Stimulated activated CD4-positive, alpha-beta T cell treated with anti-CD3 and anti-CD28 coated beads, Interleukin-15, amount 100 ng/mL, for 48 hours (primary cell): ENCODE measurements around the gene SH3RF3.

ENCODE experiments used
- DNase-seq, 2 donors: peaks; one replicate each; pipeline ENCODE4 v3.0.0-alpha.2; 2020; ENCODE audit warnings: low read depth in 2 of 2

SH3RF3 gene

DNA sequence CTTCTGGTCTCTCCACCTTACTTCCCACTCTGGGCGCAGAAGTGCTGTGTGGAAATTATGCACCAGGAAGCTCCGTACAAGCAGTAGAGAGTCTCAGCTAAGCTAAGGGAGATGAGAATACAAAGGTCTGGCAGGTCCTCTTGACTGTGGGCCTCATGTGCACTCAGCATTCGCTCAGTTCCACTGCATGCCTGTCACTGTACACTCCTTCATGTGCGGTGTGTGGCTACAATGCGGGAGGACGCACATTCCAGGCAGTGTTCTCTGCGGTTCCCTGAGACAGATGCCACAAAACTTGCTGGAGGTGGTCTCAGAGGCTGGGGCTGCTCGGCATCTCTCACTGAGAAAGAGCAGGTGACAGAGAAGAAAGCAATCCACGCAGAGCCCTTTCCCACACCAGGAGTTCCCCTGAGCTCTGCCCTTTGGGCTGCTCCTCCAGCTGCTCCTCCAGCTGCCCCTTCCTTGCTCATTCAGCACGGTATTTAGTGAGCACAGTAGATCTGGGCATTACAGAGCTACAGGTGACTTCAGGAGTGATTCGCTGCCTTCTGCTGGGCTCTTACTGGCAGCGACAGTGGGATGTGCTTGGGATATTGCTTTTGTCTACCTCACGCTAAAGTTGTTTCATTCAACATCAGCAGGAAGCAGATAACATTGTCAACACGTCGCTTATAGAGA lies 176.6 kb downstream of the SH3RF3 start:
- no peak for DNase-seq

DNA sequence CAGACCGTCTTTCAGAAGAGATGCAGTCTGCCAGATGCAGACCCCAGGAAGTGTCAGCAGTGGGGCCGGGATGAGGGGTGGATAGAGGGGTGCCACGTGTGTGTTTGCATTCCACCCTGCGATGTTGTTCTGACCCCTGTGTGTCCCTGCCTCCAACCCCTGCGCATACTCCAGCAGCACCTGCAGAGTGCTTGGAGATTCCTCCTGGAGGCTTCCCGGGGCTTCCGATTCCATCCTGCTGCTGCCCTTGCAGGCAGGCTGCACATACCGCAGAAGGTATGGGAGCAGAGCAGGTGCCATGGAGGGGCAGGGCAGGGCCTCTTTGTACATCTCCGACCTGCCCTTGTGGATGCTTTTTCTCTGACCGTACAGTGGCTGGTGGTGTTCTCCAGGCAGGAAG lies 177.2 kb downstream of the SH3RF3 start:
- DNase-seq = no peak

DNA sequence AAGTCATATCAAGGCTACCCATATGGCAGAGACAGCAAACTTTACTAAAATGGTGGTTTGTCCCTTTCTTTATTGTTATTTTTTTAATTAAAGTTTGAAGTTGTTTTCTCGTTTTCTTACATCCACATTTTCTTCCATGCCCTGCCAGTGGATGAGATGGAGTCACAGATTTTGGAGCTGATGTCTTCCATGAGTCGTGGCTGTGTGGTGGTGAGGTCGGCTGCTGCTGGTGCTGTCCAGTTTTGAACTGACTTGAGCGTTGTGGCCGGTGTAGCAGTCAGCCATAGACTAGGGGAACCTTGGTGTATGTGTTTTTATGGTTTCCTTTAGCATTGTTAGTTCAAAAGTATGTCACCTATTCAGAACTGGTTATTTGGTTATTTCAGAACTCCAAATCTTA lies 182.8 kb downstream of the SH3RF3 start:
- DNase-seq = no peak

DNA sequence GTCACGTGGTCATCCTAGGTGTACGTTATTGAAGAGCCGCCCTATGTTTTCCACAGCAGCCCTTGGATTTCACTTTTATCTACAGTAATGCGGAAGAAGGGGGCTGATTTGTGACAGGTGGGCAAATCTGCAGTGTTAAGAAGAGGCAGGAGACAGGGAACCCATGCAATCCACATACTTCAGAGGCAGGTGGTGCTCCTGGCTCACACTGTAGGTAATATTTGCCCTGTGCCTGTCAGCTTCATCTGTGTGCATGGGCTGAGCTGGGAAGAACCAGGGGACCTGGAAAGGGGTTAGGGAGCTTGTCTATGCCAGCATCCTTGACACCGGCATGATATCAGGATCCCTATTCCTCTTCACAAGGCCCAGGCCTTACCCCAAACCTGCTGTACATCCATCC lies 183.9 kb downstream of the SH3RF3 start:
- no peak for DNase-seq

DNA sequence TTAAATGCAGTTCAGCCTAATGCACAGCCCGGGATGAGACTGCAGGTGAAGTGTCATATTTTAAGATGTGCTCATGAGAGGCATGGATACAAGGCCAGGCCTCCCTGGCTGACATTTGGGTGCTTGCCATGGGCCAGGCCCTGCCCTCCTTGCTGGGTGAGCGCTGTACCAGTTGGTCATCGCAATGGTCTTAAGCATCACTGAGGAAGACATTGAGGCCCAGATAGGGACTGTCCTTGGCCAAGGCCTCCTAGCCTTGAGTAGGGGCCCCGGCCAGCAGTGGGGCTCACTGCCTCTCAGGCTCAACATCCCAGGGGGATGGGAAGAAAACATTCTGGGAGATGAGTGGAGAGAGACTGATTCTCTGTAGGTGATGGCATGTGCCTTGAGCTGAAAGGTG lies 184.3 kb downstream of the SH3RF3 start:
- DNase-seq = no peak

DNA sequence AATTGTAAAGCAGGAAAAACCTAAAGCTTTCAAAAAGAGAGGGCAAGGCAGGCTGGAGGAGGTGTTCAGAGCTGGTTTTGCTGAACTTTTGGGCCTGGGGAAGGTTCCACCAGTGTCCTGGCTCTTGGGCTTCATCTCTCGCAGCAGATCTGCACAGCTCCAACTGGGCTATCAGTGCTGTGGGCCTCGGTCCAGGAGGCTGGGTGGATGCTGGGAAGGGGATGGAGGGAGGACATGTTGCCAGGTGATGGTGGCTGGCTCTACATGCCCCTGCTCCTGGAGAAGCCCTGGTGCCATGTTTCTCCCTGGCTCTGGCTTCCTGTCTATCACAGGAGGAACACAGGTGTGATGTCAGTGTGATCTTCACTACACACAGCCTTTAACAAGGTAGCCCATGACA lies 187.1 kb downstream of the SH3RF3 start:
- DNase-seq = no peak

DNA sequence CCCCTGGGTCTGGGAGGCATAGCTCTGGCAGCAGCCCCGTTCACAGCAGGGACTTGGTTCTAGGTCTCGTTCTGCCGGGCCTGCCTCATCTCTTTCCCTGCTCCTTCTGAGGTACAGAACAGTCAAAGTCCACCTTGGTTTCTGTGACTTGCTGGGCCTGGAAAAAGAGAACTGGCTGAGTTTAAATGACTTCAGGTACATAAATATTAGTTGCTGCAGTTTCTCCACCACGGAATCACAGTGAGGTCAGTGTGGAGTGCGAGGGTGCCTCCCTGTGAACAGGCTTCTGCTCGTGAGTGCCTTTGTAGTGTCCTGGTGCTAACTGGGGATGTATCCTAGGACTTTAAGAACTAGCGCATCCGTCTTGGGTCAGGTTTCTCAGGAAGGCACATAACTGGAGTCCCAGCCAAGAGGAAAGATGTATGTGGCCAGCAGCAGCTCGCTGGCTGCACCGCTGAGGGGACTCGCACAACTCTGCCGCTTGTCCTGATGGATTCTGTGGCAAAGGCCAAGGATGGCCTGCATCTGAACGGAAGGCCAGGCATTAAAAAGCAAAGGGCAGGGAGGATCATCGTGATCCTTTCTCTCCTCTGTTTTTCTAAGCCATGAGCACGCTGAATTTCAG lies 188.6 kb downstream of the SH3RF3 start:
- DNase-seq = no peak

DNA sequence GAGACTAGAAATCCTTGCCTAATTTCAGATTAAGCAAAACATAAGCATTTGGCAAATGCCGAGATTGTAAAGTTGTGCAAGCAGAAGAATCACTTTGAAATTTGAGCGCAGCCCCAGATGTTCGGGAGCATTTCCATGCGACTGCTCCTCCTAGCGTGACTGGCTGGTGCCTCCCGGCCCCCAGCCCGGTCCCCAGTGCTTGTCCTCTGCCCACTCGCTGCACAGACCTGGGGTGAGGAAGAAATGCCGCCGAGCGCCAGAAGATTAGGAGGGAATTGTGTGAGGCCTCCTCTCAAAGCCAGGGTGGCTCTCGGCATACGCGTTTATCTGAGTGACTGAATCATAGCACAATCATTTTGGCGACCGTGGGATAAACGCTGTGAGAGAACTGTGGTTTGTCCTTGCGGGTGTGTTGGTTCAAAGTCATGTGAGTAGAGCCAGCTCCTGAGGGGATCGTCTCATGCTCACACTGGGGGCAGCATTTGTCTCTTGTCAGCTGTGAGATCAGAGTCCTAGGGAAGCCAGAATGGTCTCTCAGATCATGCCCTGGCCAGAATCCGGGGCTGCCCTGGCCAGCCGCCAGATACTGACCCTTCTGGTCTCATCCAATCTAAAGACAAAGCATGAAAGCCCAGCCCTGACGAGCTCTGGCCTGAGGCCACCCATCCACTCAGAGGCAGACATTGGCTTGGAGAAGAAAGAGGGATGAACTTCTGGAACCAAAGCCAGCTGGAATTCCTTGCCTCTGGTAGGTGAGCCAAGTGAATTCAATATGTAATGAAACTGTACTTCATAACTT lies 189.3 kb downstream of the SH3RF3 start:
- DNase-seq = no peak

DNA sequence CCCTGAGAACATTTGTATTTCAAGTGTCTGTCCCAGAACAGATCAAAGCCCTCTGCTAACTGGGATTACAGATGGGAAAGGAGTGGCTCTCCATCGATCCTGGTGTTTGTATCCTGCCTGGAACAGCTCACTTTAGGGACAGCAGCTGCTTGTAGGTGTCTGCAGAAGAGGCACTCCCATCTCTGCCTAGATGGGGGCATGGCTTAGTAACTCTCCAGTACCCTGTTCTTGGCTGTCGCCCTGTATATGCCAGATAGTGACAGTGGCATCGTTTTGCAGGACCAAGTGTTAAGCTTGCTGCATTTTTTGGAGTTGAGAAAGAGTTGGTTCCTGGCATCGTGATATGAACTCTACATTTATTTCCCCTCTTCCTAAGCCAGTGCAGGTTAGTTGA lies 189.9 kb downstream of the SH3RF3 start:
- DNase-seq = no peak

DNA sequence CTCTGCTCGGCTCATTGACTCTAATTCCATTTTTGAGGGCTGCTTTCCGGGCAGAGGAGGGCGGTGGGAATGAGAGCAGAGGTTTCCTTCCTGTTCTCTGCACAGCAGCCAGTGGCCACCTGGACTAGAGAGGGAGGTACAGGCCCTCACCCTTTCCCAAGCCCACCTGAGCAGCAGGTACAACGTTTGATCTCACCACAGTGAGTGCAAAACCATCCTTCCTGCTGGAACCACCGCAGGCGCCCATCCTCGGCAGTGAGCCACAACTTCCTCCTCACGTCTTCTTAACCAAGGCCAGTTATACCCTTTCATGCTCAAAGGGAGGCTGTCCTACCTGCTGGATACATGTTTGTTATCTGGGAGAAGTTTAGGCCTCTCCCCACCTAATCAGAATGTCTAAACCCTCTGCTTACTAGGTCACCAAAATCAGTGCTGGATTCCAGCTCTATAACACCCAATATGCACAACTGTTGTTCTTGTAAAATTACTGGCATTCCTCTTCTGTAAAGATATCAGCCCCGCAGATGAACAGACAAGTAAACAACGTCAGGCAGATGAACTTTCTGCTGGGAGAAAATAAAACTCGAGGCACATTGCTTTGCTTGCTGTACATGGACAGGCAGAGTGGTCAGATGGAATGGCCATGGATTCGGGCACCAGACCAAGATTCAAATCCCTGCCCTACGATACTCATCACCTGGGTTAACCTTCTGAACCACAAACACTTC lies 191.4 kb downstream of the SH3RF3 start:
- no peak for DNase-seq

DNA sequence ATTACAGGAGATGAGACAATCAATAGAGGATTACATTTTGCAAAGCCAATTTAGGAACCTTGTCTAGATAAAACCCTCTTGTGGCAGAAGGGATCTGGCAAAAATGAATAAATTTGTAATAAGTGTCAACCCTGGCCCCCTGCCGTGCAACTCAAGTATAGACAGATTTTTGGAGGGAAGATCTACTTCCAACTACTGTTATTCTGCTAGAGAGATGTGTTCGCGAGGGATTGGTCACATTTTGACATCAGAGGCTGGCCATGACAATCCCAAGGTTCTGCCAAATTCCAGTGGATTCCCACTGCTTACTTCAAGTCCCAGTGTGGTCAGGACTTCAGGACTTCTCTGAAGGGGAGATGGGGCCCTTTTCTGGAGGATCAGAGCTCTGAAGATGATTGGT lies 192.6 kb downstream of the SH3RF3 start:
- DNase-seq = no peak

DNA sequence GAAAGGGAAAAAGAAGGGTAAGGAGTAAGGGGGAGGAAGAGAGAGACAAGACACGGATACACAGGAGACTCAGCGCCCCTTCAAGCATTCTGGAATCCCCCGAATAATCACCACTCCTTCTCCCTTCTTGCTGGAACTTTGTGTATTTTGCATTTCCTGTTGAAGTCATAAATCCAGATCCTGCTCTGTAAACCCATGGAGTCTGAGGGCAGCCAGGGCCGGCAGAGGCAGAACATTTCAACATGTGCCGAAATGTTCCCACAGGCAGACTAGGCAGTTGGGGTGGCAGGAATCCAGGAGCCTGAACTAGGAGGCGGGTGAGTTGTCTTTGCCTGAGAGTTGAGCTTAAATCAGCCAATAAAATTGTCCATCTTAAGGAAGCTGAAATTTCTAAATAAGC lies 193.1 kb downstream of the SH3RF3 start:
- no peak for DNase-seq

DNA sequence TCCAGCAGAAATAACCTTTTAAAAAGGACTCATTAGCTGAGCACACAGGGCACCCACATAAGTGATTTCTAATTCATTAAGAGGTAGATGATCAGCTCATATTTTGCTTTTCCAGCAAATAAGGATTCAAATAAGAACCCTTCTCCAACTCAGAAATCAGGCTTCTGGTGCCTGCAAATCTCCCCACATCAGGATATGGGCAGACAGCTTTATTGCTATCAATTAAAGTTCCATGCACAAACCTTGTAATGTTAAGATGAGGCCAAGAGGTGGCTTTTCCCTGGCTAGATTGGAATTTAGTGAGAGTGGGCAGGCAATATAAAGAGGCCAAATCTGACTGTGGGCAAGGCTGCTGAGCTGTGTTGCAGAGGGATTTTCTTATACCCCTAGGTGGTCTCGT lies 193.6 kb downstream of the SH3RF3 start:
- no peak for DNase-seq

DNA sequence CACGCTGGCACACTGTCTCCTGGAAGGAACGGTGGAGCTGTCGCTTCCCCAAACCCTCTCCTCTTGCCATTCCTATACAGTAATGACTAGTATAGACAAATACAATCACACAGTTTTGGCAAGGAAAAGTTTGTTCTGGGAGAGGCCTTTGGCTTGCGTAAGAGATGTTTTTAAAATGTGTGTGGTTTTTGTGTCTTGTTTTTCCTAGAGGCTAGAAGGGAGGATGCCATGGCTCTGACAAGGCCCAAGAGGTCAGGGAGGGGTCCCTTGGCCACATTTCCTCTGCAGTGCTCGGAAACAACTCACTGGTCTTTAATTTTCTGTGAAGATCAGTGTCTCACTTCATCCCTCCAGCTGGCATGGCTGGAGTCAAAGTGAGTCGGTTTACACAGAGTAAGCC lies 195.9 kb downstream of the SH3RF3 start:
- no peak for DNase-seq

DNA sequence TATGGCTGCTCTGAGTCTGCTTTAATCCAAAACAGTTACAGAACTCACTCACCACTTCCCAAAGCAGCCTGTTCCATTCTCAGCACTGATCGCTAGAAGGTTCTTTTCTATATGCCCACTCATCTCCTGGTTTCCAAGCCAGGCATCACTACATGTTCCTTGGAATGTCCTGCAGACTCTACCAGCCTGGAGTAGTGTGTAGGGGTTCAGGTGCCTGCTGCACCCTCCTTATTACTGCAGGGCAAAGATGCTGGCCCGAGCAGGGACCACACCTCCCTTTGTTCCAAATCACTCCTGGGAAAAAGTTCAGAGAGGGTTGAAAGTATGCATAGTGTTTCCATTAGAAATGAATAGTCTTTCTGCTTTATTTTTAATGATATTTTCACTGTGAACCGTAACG lies 196.6 kb downstream of the SH3RF3 start:
- no peak for DNase-seq

DNA sequence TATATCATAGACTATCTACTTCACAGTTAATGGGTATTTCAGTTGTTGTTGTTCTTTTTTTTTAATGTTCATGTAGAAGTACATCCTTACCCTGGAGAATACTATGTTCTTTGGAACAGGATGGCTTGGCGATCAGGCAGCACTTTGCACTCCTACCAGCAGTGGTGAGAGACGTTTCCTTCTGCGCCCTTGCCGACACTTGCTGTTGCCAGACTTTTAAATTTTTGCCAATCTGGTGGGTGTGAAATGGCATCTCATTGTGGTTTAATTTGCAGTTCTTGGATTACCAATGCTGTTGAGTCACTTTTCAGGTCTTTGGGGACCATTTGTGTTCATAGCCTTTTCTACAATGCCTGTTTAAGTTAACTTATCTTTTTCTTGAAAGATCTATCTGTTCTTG lies 197.3 kb downstream of the SH3RF3 start:
- no peak for DNase-seq

DNA sequence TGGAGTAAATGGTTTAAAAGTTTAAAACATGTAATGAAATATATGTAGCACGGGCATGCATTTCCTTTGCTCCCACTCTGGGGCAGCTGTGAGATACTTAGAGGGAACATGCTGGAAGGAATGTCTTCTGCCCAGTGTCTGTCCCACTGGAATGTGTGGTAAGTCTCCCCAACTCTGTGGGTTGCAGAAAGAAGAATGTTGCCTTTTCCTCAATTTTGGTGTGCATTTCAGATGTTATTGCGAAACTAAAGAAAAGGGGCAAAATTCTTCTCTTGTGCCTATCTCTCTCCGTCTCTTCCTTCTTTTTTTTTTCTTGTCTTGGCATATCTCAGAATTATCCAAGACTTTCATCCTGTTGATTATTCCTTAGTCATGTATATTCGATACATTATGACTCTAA lies 201.1 kb downstream of the SH3RF3 start:
- no peak for DNase-seq

DNA sequence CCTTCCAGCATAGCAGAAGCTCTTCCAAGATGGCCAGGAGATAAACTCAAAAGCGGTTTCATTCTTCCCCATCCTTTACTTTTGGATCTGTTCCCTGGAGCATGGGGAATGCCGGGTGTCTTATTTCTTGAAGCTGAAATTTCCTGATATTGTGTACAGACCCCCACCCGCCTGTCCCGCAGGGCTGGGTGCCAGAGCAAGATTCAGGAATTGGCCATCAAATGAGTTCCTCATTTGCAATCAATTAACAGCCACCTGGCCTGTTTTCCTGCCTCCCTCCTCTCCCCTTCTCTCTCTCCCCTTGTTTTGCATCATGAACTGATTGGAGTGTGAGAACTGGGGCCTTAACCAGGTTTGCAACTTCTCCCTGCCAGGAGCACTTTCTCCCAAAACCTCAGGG lies 202.1 kb downstream of the SH3RF3 start:
- no peak for DNase-seq

DNA sequence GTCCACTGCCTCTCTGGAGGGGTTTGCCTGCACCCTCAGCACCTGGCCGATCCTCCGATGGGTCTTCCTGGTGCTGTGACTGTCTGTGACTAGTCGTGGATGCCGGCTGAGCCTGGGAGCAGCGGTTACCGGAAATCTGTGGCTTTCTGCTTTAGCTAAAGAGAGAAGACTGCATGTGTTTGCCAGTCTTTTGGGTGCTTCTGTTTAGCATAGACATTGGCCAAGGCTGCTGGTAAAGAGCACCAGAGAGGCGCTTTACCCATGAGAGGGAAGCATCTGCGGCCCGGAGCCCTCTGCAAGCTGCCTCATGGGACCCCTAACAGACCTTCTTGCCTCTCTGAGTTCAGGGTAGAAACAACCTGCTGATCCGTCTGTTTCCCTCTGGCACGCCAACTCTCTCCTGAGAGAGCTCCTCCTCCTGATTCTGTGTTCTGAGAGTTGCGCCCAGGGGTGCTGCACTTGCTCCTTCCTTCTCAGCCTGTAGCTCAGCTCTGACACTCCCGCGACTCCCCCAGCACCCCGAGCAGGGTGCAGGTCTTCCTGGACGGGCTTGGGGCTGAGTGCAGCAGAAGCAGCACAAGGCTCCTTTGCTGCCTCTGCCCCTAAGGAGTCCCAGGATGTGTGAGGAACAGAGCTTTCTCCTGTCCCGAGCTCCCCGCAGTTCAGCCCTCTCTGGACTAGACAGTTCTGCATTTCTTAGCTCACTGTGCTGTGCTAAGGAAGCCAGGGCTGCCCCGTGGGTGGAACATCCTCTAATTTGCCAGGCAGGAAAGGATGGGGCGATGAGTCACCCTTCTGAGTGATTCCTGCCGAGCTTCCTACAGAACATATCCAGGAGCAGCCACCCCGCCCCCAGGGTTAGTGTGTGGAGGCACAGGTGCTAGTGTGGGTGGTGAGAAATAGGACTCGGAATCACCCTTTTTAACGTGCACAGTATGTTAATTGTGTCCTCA lies 203.2 kb downstream of the SH3RF3 start:
- DNase-seq = no peak

DNA sequence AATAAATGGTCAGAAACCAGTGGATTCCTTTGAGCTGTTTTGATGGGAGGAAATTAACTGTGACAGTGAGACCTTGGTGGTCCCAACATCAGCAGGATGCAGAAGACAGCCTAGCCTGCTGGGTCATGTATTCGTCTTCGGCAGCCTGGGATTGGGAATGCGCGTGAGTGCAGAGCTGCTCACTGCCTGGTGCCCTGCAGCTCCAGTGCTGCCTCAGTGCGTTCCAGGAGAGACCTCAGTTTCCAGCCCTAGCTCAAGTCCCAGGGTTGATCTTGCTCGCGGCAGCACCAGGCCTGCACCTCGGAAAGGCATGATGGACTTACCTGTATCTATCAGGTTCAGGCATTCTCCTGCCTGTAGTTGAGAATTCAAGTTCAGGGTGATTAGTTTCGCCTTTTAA lies 203.9 kb downstream of the SH3RF3 start:
- DNase-seq = no peak
